GM12865 (cell line): ENCODE results near the gene N4BP2L2.

ENCODE experiments used
- DNase-seq: peaks from one replicate; pipeline ENCODE4 v3.0.0; 2010; ENCODE audit warnings: low read depth
- H3K4me3 ChIP-seq: 2 replicates; pipeline ENCODE4 v1.5.1; 2011; ENCODE audit warnings: mild to moderate bottlenecking, low read depth, low read length, control low read depth
- CTCF ChIP-seq: IDR thresholded peaks from 2 replicates; pipeline ENCODE4 v1.5.1; 2011; ENCODE audit warnings: low read length, control low read depth, low read depth, inconsistent platforms; ENCODE audit not compliant: insufficient read depth; ENCODE audit errors: missing control alignments

The N4BP2L2 gene

DNA sequence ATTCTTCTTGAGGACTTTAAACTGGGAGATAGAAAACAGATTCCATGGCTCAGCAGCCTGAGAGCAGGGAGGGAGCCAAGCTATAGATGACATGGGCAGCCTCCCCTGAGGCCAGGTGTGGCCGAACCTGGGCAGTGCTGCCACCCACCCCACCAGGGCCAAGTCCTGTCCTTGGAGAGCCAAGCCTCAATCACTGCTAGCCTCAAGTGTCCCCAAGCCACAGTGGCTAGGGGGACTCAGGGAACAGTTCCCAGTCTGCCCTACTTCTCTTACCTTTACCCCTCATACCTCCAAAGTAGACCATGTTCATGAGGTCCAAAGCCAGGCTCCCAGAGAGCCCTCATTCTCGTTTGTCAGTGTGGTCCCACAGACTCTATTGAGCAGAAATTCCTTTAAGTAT, 118.7 kb downstream of the N4BP2L2 start:
- H3K4me3 ChIP-seq, result no peak overlapping the region
- DNase-seq, result no peak
- no peak for TF ChIP-seq CTCF

- no peak overlapping the region for H3K4me3 ChIP-seq
- no peak for DNase-seq
- no peak for TF ChIP-seq CTCF
Observed at GRCh38 chr13:32417995-32418394, 120.6 kb downstream of the N4BP2L2 start.

GRCh38 chr13:32415019-32415418, 123.6 kb downstream of the N4BP2L2 start:
- peak; percentile 54 for TF ChIP-seq CTCF
- no peak overlapping the region for H3K4me3 ChIP-seq
- DNase-seq, result peak; percentile 48

DNA sequence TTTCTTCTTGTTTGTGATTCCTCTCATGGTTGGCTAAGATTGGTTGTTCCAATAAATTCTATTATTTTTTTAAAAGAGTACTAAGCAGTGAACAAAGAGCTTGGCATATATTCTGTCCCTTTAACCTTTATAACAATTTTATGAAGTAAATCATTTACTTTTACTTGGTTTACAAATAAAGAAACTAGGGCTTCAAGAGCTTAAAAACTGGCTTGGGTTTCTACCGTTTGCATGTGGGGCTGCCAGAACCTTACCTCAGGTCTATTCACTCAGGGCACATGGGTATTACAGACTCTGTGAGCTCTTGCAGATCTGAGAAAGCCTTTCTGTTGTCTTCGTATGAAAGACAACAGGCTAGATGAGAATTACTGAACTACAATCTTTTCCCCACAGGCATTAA, 124.0 kb downstream of the N4BP2L2 start:
- no peak overlapping the region for H3K4me3 ChIP-seq
- no peak for TF ChIP-seq CTCF
- no peak for DNase-seq

- no peak for DNase-seq
- TF ChIP-seq CTCF, result no peak
- no peak overlapping the region for H3K4me3 ChIP-seq
Observed at GRCh38 chr13:32413284-32413683, 125.3 kb downstream of the N4BP2L2 start.

DNA sequence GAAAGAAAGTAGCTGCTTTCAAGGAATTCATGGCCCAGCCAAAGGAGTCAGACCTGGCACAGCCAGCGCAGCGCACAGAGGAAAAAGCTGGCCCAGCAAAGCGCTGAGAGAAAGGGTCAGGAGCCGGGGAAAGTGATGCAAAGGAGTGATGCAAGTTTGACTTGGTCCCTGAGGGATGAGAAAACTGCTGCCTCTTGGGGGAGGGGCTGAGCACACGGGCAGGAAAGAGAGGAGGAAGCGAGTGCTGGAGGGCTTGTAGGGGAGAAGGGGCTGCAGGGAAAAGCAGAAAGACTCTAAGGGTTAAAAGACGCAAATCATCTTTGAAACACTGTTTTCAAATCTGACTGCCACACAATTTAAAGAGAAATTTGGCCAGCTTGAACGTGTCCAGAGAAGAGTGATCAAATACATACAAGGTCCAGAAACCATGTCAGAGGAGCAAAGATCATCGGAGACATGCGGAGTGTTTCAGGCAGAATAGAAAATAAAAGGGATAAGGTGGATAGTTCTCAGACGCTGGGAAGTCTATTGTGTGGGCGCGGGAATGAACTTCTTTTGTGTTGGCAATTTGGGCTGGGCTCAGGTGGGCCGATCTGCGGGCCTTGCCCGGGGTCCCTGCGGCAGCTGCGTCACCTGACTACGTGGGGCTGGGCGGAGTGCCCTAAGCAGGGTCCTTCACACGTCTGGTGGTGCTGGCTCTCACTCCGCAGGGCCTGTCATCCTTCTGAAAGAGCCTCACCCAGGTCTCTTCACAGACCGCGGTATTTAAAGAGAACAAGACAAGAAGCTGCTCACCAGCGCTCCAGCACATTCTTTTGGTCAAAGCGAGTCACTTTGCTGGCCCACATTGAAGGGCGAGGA, 128.8 kb downstream of the N4BP2L2 start:
- DNase-seq, result no peak
- TF ChIP-seq CTCF, result no peak
- no peak overlapping the region for H3K4me3 ChIP-seq

DNA sequence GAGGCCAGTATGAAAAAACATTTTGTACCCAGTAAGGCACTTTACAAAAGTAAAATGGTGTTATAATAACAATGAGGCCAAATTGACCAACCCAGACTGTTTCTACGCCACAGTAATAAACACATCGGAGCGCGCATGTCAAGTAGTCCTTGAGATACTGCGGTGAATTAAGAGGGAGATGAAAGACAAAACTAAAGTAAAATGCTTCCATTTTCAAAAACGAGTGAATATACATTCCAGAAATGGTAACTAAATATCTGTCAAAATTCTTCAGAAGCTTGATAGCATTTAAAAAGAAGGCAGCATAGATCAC, 129.6 kb downstream of the N4BP2L2 start:
- no peak for DNase-seq
- TF ChIP-seq CTCF, result no peak
- no peak overlapping the region for H3K4me3 ChIP-seq
